HEK293T (cell line): ENCODE results near the gene TFDP2.

Source experiments
- ARNT ChIP-seq: fragments of 450-650 bp; IDR thresholded peaks from 2 replicates; pipeline ENCODE4 v1.6.1; 2017; ENCODE audit warnings: mild to moderate bottlenecking
- BHLHE40 ChIP-seq: fragments of 450-650 bp; IDR thresholded peaks from 2 replicates; pipeline ENCODE4 v1.6.1; 2016; ENCODE audit warnings: mild to moderate bottlenecking, moderate library complexity, borderline replicate concordance
- FOXK2 ChIP-seq: fragments of 450-650 bp; IDR thresholded peaks from 2 replicates; pipeline ENCODE4 v1.6.1; 2016; ENCODE audit warnings: mild to moderate bottlenecking
- HDGF ChIP-seq: fragments of 450-650 bp; IDR thresholded peaks from 2 replicates; pipeline ENCODE4 v1.6.1; 2017; ENCODE audit warnings: antibody characterized with exemption, borderline replicate concordance
- L3MBTL2 ChIP-seq: fragments of 450-650 bp; conservative IDR thresholded peaks from 2 replicates; pipeline ENCODE4 v1.6.1; 2016; ENCODE audit warnings: mild to moderate bottlenecking
- LEF1 ChIP-seq: fragments of 450-650 bp; IDR thresholded peaks from 2 replicates; pipeline ENCODE4 v1.6.1; 2017; ENCODE audit warnings: mild to moderate bottlenecking, borderline replicate concordance
- NFRKB ChIP-seq: fragments of 450-650 bp; IDR thresholded peaks from 2 replicates; pipeline ENCODE4 v1.6.1; 2016; ENCODE audit warnings: mild to moderate bottlenecking, moderate library complexity
- ZNF384 ChIP-seq: fragments of 450-650 bp; IDR thresholded peaks from 2 replicates; pipeline ENCODE4 v1.6.1; 2016

DNA sequence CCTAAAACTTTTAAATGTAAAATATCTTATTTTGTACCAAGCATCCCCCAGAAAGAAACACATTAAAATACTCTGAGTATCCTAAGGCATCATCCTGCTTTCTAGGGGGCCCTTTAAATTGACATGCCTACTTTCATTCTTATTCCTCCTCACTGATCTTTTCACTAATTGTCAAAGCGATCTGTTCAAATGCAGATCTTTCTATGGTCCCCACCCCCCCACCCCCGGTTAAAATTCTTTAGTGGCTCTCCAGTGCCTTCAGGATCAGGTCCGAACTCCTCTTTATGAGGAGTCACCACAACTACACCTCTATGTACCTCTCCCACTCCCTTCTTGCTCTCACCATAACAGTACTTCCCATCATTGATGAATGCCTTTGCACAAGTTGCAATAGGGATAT lies 19.2 kb upstream of the TFDP2 start:
- TF ChIP-seq ARNT (no peak), L3MBTL2 (no peak), FOXK2 (no peak), ZNF384 (no peak), LEF1 (no peak), BHLHE40 (no peak), NFRKB (no peak), HDGF (no peak)
